ENCODE data around the gene IMP3.
"Not testable (repeated sequence)": the region's sequence is repeated elsewhere in the genome, so short reads cannot be mapped to it uniquely, and the experiment has no call there.

The IMP3 gene

GRCh38 chr15:75680007-75680789 is 40.2 kb upstream of the IMP3 start:
- H2AFZ ChIP-seq (ENCODE audit: low read length, unreplicated experiment), result no peak overlapping the region
- no peaks in the 10 kb centered on the region for H3K4me1 ChIP-seq (ENCODE audit: control insufficient read depth, insufficient read depth, low read length, unreplicated experiment)
- H3K4me3 ChIP-seq (ENCODE audit: low read depth, low read length), result no peak overlapping the region
- H3K36me3 ChIP-seq (ENCODE audit: insufficient read depth, low read length), result no peaks in the 10 kb centered on the region
- no peaks in the 10 kb centered on the region for H3K27me3 ChIP-seq (ENCODE audit: insufficient read depth, low read length)
- H3K27ac ChIP-seq (ENCODE audit: low read depth, low read length), result no peak overlapping the region
- no peaks in the 10 kb centered on the region for H3K79me2 ChIP-seq (ENCODE audit: control insufficient read depth, insufficient read depth, low read length, unreplicated experiment)

GRCh38 chr15:75678324-75678690 is 38.3 kb upstream of the IMP3 start:
- H3K4me3 ChIP-seq (ENCODE audit: low read depth, low read length); H2AFZ ChIP-seq (ENCODE audit: low read length, unreplicated experiment); H3K27me3 ChIP-seq (ENCODE audit: insufficient read depth, low read length); H3K79me2 ChIP-seq (ENCODE audit: control insufficient read depth, insufficient read depth, low read length, unreplicated experiment); H3K27ac ChIP-seq (ENCODE audit: low read depth, low read length); H3K36me3 ChIP-seq (ENCODE audit: insufficient read depth, low read length): not testable (repeated sequence)
- H3K4me1 ChIP-seq (ENCODE audit: control insufficient read depth, insufficient read depth, low read length, unreplicated experiment), result peaks cover 16% of the 10 kb centered on the region

GRCh38 chr15:75677465-75678323 is 37.7 kb upstream of the IMP3 start:
- H3K36me3 ChIP-seq (ENCODE audit: insufficient read depth, low read length), result no peaks in the 10 kb centered on the region
- no peaks in the 10 kb centered on the region for H3K79me2 ChIP-seq (ENCODE audit: control insufficient read depth, insufficient read depth, low read length, unreplicated experiment)
- no peak overlapping the region for H3K4me3 ChIP-seq (ENCODE audit: low read depth, low read length)
- no peak overlapping the region for H2AFZ ChIP-seq (ENCODE audit: low read length, unreplicated experiment)
- no peaks in the 10 kb centered on the region for H3K27me3 ChIP-seq (ENCODE audit: insufficient read depth, low read length)
- H3K27ac ChIP-seq (ENCODE audit: low read depth, low read length), result no peak overlapping the region
- peaks cover 22% of the 10 kb centered on the region for H3K4me1 ChIP-seq (ENCODE audit: control insufficient read depth, insufficient read depth, low read length, unreplicated experiment)

GRCh38 chr15:75676688-75677464 is 36.9 kb upstream of the IMP3 start:
- H3K36me3 ChIP-seq (ENCODE audit: insufficient read depth, low read length), result no peaks in the 10 kb centered on the region

GRCh38 chr15:75675579-75676404 is 35.8 kb upstream of the IMP3 start:
- no peaks in the 10 kb centered on the region for H3K27me3 ChIP-seq (ENCODE audit: insufficient read depth, low read length)
- no peak overlapping the region for H3K4me3 ChIP-seq (ENCODE audit: low read depth, low read length)
- H3K4me1 ChIP-seq (ENCODE audit: control insufficient read depth, insufficient read depth, low read length, unreplicated experiment), result peaks cover 41% of the 10 kb centered on the region
- H3K79me2 ChIP-seq (ENCODE audit: control insufficient read depth, insufficient read depth, low read length, unreplicated experiment), result no peaks in the 10 kb centered on the region
- no peaks in the 10 kb centered on the region for H3K36me3 ChIP-seq (ENCODE audit: insufficient read depth, low read length)
- H3K27ac ChIP-seq (ENCODE audit: low read depth, low read length), result no peak overlapping the region
- H2AFZ ChIP-seq (ENCODE audit: low read length, unreplicated experiment), result no peak overlapping the region

More at GRCh38 chr15:75676688-75677464, 36.9 kb upstream of the IMP3 start:
- H2AFZ ChIP-seq (ENCODE audit: low read length, unreplicated experiment), result no peak overlapping the region
- H3K4me1 ChIP-seq (ENCODE audit: control insufficient read depth, insufficient read depth, low read length, unreplicated experiment), result peaks cover 30% of the 10 kb centered on the region
- H3K4me3 ChIP-seq (ENCODE audit: low read depth, low read length), result no peak overlapping the region
- H3K79me2 ChIP-seq (ENCODE audit: control insufficient read depth, insufficient read depth, low read length, unreplicated experiment), result no peaks in the 10 kb centered on the region
- no peak overlapping the region for H3K27ac ChIP-seq (ENCODE audit: low read depth, low read length)
- no peaks in the 10 kb centered on the region for H3K27me3 ChIP-seq (ENCODE audit: insufficient read depth, low read length)

- no peaks in the 10 kb centered on the region for H3K79me2 ChIP-seq (ENCODE audit: control insufficient read depth, insufficient read depth, low read length, unreplicated experiment)
- H3K4me3 ChIP-seq (ENCODE audit: low read depth, low read length), result no peak overlapping the region
- H3K4me1 ChIP-seq (ENCODE audit: control insufficient read depth, insufficient read depth, low read length, unreplicated experiment), result peaks cover 50% of the 10 kb centered on the region
- no peaks in the 10 kb centered on the region for H3K27me3 ChIP-seq (ENCODE audit: insufficient read depth, low read length)
- H3K27ac ChIP-seq (ENCODE audit: low read depth, low read length), result peak overlapping the region; percentile 94
- no peak overlapping the region for H2AFZ ChIP-seq (ENCODE audit: low read length, unreplicated experiment)
- H3K36me3 ChIP-seq (ENCODE audit: insufficient read depth, low read length), result no peaks in the 10 kb centered on the region
These were observed 34.3 kb upstream of the IMP3 start for GRCh38 chr15:75674366-75674765.

GRCh38 chr15:75673426-75674235 is 33.6 kb upstream of the IMP3 start:
- peak overlapping the region; percentile 94 for H3K27ac ChIP-seq (ENCODE audit: low read depth, low read length)
- no peaks in the 10 kb centered on the region for H3K27me3 ChIP-seq (ENCODE audit: insufficient read depth, low read length)
- H3K4me1 ChIP-seq (ENCODE audit: control insufficient read depth, insufficient read depth, low read length, unreplicated experiment), result peaks cover 58% of the 10 kb centered on the region
- H3K36me3 ChIP-seq (ENCODE audit: insufficient read depth, low read length), result no peaks in the 10 kb centered on the region
- peak overlapping the region; percentile 33 for H3K4me3 ChIP-seq (ENCODE audit: low read depth, low read length)
- no peaks in the 10 kb centered on the region for H3K79me2 ChIP-seq (ENCODE audit: control insufficient read depth, insufficient read depth, low read length, unreplicated experiment)
- H2AFZ ChIP-seq (ENCODE audit: low read length, unreplicated experiment), result no peak overlapping the region

GRCh38 chr15:75672646-75673425 is 32.8 kb upstream of the IMP3 start:
- H3K4me3 ChIP-seq (ENCODE audit: low read depth, low read length), result peak overlapping the region; percentile 33
- no peaks in the 10 kb centered on the region for H3K27me3 ChIP-seq (ENCODE audit: insufficient read depth, low read length)
- H3K27ac ChIP-seq (ENCODE audit: low read depth, low read length), result peak overlapping the region; percentile 94
- H2AFZ ChIP-seq (ENCODE audit: low read length, unreplicated experiment), result no peak overlapping the region
- peaks cover 61% of the 10 kb centered on the region for H3K4me1 ChIP-seq (ENCODE audit: control insufficient read depth, insufficient read depth, low read length, unreplicated experiment)
- H3K79me2 ChIP-seq (ENCODE audit: control insufficient read depth, insufficient read depth, low read length, unreplicated experiment), result no peaks in the 10 kb centered on the region
- H3K36me3 ChIP-seq (ENCODE audit: insufficient read depth, low read length), result no peaks in the 10 kb centered on the region
